K562 (cell line): ENCODE results near the gene NIPBL. TPM values are rescaled to one million over a fixed set of nuclear protein-coding genes. Genes with fewer than 3 reads are reported as not detected.
A peak's percentile ranks its signal among the peaks of the same experiment; 100 is the strongest.

Experiments
- GATAD2B ChIP-seq: fragments of 450-650 bp; IDR thresholded peaks from 2 replicates; pipeline ENCODE4 v1.6.1; 2017; ENCODE audit warnings: mild to moderate bottlenecking, borderline replicate concordance
- JUN ChIP-seq, 2 experiments: sonication (generic) in 1 of 2; formaldehyde crosslinking in 1 of 2; IDR thresholded peaks; 2 replicates each; pipeline versions ENCODE4 v1.6.1 to v1.8.0; 2012 to 2022; ENCODE audit warnings: borderline replicate concordance in 2 of 2, mild to moderate bottlenecking in 2 of 2, improper control_type of control experiment in 1 of 2, low read depth in 1 of 2, low read length in 1 of 2, missing genetic modification reagents in 1 of 2
- MXI1 ChIP-seq: IDR thresholded peaks from 2 replicates; pipeline ENCODE4 v1.6.1; 2011; ENCODE audit warnings: low read depth, mild to moderate bottlenecking, improper control_type of control experiment, low read length
- POLR3G ChIP-seq: IDR thresholded peaks from 2 replicates; pipeline ENCODE4 v1.6.1; 2011; ENCODE audit not compliant: insufficient read length, insufficient replicate concordance; ENCODE audit errors: extremely low read depth
- SETDB1 ChIP-seq: IDR thresholded peaks from one replicate; pipeline ENCODE4 v1.6.1; 2012; ENCODE audit warnings: low read length, control low read depth, inconsistent platforms
- SRSF7 ChIP-seq: fragments of 200-400 bp; formaldehyde crosslinking; optimal IDR thresholded peaks from 2 replicates; pipeline ENCODE3; 2017; ENCODE audit warnings: mild to moderate bottlenecking, low read depth, low read length
- THRAP3 ChIP-seq: fragments of 450-650 bp; IDR thresholded peaks from 2 replicates; pipeline ENCODE4 v1.6.1; 2016; ENCODE audit warnings: mild to moderate bottlenecking, inconsistent platforms, borderline replicate concordance
- ZNF165 ChIP-seq: fragments of 250-450 bp; sonication (Bioruptor Pico); IDR thresholded peaks from 2 replicates; pipeline ENCODE4 v1.4.0; 2020; ENCODE audit warnings: borderline replicate concordance
- ZNF239 ChIP-seq: fragments of 250-450 bp; sonication (Bioruptor Pico); IDR thresholded peaks from 2 replicates; pipeline ENCODE4 v1.4.0; 2020; ENCODE audit warnings: mild to moderate bottlenecking
- ZNF766 ChIP-seq: fragments of 200-800 bp; sonication (Bioruptor generic); conservative IDR thresholded peaks from 2 replicates; pipeline ENCODE4 v1.6.1; 2016; ENCODE audit warnings: missing genetic modification characterization, missing compliant biosample characterization
- polyA plus RNA-seq, 8 experiments: library from polyadenylated mRNA; depleted of rRNA in 4 of 8; stranded (reverse) in 5 of 8; unstranded in 3 of 8; fragments of >200 nt; fragmentation: Nextera tagmentation in 2 of 8; fragmentation: Illumina TruSeq in 1 of 8; extraction: Ambion mirVana in 2 of 8; extraction: Trizol in 1 of 8; gene quantifications; 2 replicates each; pipeline versions ENCODE4 v1.2.1 to v1.2.3, GENCODE V29; 2011 to 2014; ENCODE audit warnings: inconsistent platforms in 1 of 8, missing spikeins in 1 of 8
- total RNA-seq, 7 experiments: library from RNA; depleted of rRNA in 6 of 7; stranded (reverse); fragments of >200 nt in 6 of 7; fragmentation: Illumina TruSeq in 2 of 7; extraction: Trizol in 2 of 7; gene quantifications; 2 replicates each; pipeline versions ENCODE4 v1.2.1 to v1.2.3, GENCODE V29; 2011 to 2021; ENCODE audit warnings: low replicate concordance in 1 of 7
- TF ChIP-seq, protein P1 (sequence below): fragments of 250-450 bp; sonication (Bioruptor Pico); IDR thresholded peaks from 2 replicates; pipeline ENCODE4 v1.5.0; 2020; ENCODE audit warnings: mild to moderate bottlenecking
- TF ChIP-seq, protein P2 (sequence below): fragments of 450-650 bp; conservative IDR thresholded peaks from 2 replicates; pipeline ENCODE4 v1.6.1; 2016; ENCODE audit warnings: missing genetic modification characterization, low read depth, mild to moderate bottlenecking, control low read depth, missing compliant biosample characterization
- TF ChIP-seq, protein P3 (sequence below), 3 experiments: IDR thresholded peaks in 2 of 3; conservative IDR thresholded peaks in 1 of 3; 2 replicates each; pipeline ENCODE4 v1.5.1; 2011 to 2012; ENCODE audit warnings: low read length in 3 of 3, mild to moderate bottlenecking in 3 of 3, control low read depth in 2 of 3, improper control_type of control experiment in 1 of 3, inconsistent platforms in 1 of 3, low read depth in 1 of 3, mixed read lengths in 1 of 3, moderate library complexity in 1 of 3; ENCODE audit not compliant: insufficient read depth in 2 of 3
- TF ChIP-seq, protein P4 (sequence below): fragments of 450-650 bp; IDR thresholded peaks from 2 replicates; pipeline ENCODE4 v1.7.1; 2018; ENCODE audit warnings: mild to moderate bottlenecking, low read depth; ENCODE audit not compliant: partially characterized antibody
- TF ChIP-seq, protein P5 (sequence below): sonication (generic); formaldehyde crosslinking; IDR thresholded peaks from 2 replicates; pipeline ENCODE4 v1.8.0; 2023; ENCODE audit warnings: mild to moderate bottlenecking, missing genetic modification reagents

Gene NIPBL
- total and polyA plus RNA-seq, 9 of the 15 experiments (the other 6 are each of a cell fraction or from before 2014, with no cell fraction given): 12.9 to 56.7 (median 38.9) TPM

DNA sequence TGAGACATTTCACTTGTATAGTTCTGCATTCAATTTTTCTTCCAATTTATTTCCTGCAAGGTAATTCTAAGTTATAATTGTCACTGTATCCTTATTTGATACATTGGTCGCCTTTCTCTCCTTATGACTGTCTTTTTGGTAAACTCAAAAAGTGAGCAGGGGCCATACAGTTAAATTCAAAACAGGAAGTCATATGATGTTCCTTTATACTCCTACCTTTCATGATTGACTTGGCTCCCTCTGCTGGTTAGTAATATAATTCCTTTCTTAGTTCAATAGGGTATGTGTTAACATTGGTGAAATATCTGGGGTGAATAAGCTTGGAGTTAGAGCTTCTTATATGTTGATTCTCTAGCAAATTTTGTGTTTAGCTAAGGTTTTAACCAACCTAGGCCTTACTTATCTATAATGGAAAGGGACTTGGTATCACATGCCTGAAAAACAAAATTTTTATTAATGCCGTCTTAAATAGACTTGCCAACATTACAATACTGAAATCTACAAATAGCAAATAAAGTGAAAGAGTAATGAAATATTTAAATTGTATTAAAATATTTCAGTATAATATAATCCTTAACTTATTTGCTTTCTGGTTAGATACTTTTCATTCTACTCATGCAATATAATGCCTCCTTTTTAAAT, 6.0 kb upstream of the NIPBL start (continued):
- TF ChIP-seq, protein P1, sequence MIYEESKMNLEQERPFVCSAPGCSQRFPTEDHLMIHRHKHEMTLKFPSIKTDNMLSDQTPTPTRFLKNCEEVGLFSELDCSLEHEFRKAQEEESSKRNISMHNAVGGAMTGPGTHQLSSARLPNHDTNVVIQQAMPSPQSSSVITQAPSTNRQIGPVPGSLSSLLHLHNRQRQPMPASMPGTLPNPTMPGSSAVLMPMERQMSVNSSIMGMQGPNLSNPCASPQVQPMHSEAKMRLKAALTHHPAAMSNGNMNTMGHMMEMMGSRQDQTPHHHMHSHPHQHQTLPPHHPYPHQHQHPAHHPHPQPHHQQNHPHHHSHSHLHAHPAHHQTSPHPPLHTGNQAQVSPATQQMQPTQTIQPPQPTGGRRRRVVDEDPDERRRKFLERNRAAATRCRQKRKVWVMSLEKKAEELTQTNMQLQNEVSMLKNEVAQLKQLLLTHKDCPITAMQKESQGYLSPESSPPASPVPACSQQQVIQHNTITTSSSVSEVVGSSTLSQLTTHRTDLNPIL (CRISPR knock-in tag): no peak
- TF ChIP-seq, protein P2, sequence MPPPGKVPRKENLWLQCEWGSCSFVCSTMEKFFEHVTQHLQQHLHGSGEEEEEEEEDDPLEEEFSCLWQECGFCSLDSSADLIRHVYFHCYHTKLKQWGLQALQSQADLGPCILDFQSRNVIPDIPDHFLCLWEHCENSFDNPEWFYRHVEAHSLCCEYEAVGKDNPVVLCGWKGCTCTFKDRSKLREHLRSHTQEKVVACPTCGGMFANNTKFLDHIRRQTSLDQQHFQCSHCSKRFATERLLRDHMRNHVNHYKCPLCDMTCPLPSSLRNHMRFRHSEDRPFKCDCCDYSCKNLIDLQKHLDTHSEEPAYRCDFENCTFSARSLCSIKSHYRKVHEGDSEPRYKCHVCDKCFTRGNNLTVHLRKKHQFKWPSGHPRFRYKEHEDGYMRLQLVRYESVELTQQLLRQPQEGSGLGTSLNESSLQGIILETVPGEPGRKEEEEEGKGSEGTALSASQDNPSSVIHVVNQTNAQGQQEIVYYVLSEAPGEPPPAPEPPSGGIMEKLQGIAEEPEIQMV (tag): no peak
- TF ChIP-seq ZNF165 (CRISPR knock-in tag) (no peak), ZNF766 (0 out of 2 replicates have a peak, but pooled peaks have one; percentile 15), THRAP3 (no peak), POLR3G (no peak), JUN (IDR thresholded peaks at IDR 0.05; ENCODE audit: borderline replicate concordance, low read depth, low read length) (no peak), JUN (CRISPR knock-in tag; IDR thresholded peaks at IDR 0.05; ENCODE audit: borderline replicate concordance) (no peak), SETDB1 (no peak), GATAD2B (no peak), MXI1 (no peak), SRSF7 (no peak), ZNF239 (CRISPR knock-in tag) (no peak)
- TF ChIP-seq, protein P3, sequence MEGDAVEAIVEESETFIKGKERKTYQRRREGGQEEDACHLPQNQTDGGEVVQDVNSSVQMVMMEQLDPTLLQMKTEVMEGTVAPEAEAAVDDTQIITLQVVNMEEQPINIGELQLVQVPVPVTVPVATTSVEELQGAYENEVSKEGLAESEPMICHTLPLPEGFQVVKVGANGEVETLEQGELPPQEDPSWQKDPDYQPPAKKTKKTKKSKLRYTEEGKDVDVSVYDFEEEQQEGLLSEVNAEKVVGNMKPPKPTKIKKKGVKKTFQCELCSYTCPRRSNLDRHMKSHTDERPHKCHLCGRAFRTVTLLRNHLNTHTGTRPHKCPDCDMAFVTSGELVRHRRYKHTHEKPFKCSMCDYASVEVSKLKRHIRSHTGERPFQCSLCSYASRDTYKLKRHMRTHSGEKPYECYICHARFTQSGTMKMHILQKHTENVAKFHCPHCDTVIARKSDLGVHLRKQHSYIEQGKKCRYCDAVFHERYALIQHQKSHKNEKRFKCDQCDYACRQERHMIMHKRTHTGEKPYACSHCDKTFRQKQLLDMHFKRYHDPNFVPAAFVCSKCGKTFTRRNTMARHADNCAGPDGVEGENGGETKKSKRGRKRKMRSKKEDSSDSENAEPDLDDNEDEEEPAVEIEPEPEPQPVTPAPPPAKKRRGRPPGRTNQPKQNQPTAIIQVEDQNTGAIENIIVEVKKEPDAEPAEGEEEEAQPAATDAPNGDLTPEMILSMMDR (IDR thresholded peaks at IDR 0.05 in 2 of 3, conservative IDR thresholded peaks at IDR 0.05 in 1 of 3; ENCODE audit: insufficient read depth in 2 of 3, low read depth in 1 of 3, low read length in 3 of 3): peak; percentile 64 to 86 (median 68); a peak in 5 of 6 replicates
- TF ChIP-seq, protein P4, sequence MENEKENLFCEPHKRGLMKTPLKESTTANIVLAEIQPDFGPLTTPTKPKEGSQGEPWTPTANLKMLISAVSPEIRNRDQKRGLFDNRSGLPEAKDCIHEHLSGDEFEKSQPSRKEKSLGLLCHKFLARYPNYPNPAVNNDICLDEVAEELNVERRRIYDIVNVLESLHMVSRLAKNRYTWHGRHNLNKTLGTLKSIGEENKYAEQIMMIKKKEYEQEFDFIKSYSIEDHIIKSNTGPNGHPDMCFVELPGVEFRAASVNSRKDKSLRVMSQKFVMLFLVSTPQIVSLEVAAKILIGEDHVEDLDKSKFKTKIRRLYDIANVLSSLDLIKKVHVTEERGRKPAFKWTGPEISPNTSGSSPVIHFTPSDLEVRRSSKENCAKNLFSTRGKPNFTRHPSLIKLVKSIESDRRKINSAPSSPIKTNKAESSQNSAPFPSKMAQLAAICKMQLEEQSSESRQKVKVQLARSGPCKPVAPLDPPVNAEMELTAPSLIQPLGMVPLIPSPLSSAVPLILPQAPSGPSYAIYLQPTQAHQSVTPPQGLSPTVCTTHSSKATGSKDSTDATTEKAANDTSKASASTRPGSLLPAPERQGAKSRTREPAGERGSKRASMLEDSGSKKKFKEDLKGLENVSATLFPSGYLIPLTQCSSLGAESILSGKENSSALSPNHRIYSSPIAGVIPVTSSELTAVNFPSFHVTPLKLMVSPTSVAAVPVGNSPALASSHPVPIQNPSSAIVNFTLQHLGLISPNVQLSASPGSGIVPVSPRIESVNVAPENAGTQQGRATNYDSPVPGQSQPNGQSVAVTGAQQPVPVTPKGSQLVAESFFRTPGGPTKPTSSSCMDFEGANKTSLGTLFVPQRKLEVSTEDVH: peak; percentile 67
- TF ChIP-seq, protein P5, sequence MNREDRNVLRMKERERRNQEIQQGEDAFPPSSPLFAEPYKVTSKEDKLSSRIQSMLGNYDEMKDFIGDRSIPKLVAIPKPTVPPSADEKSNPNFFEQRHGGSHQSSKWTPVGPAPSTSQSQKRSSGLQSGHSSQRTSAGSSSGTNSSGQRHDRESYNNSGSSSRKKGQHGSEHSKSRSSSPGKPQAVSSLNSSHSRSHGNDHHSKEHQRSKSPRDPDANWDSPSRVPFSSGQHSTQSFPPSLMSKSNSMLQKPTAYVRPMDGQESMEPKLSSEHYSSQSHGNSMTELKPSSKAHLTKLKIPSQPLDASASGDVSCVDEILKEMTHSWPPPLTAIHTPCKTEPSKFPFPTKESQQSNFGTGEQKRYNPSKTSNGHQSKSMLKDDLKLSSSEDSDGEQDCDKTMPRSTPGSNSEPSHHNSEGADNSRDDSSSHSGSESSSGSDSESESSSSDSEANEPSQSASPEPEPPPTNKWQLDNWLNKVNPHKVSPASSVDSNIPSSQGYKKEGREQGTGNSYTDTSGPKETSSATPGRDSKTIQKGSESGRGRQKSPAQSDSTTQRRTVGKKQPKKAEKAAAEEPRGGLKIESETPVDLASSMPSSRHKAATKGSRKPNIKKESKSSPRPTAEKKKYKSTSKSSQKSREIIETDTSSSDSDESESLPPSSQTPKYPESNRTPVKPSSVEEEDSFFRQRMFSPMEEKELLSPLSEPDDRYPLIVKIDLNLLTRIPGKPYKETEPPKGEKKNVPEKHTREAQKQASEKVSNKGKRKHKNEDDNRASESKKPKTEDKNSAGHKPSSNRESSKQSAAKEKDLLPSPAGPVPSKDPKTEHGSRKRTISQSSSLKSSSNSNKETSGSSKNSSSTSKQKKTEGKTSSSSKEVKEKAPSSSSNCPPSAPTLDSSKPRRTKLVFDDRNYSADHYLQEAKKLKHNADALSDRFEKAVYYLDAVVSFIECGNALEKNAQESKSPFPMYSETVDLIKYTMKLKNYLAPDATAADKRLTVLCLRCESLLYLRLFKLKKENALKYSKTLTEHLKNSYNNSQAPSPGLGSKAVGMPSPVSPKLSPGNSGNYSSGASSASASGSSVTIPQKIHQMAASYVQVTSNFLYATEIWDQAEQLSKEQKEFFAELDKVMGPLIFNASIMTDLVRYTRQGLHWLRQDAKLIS: no peak
